Muscle layer of duodenum (tissue), 2 donors: ENCODE data around the gene HS3ST1.

Experiments used
- H3K27ac ChIP-seq: one replicate; pipeline ENCODE4 v1.7.0; 2013; ENCODE audit warnings: mild to moderate bottlenecking, low read length
- H3K27me3 ChIP-seq: one replicate; pipeline ENCODE4 v1.7.0; 2013; ENCODE audit warnings: low read depth, mild to moderate bottlenecking, control low read depth, low read length
- H3K36me3 ChIP-seq, 2 donors: one replicate each; pipeline ENCODE4 v1.7.0; 2013; ENCODE audit warnings: low read length in 2 of 2, control low read depth in 1 of 2, mild to moderate bottlenecking in 1 of 2; ENCODE audit not compliant: insufficient read depth in 2 of 2, control insufficient read depth in 1 of 2
- H3K4me1 ChIP-seq, 2 donors: one replicate each; pipeline ENCODE4 v1.7.0; 2013; ENCODE audit warnings: low read length in 2 of 2, mild to moderate bottlenecking in 2 of 2, control low read depth in 1 of 2, moderate library complexity in 1 of 2; ENCODE audit not compliant: insufficient read depth in 2 of 2, control insufficient read depth in 1 of 2
- H3K4me3 ChIP-seq, 2 donors: one replicate each; pipeline ENCODE4 v1.7.0; 2013; ENCODE audit warnings: low read length in 2 of 2, low read depth in 1 of 2, mild to moderate bottlenecking in 1 of 2
- H3K9me3 ChIP-seq, 2 donors: one replicate each; pipeline ENCODE4 v1.7.0; 2013; ENCODE audit warnings: low read length in 2 of 2, control low read depth in 1 of 2, mild to moderate bottlenecking in 1 of 2; ENCODE audit not compliant: control insufficient read depth in 1 of 2
- donor health status: healthy.

HS3ST1 gene

GRCh38 chr4:11431111-11431510 lies 2.4 kb upstream of the HS3ST1 start:
- no peak overlapping the region for H3K27ac ChIP-seq
- H3K27me3 ChIP-seq: no peaks in the 10 kb centered on the region
- H3K4me3 ChIP-seq: no peak overlapping the region
- H3K9me3 ChIP-seq: no peaks in the 10 kb centered on the region
- peaks cover 0 to 21% of the 10 kb centered on the region in 2 donors for H3K4me1 ChIP-seq
- H3K36me3 ChIP-seq: no peaks in the 10 kb centered on the region

- peak overlapping the region; percentile 72 for H3K27ac ChIP-seq
- H3K36me3 ChIP-seq: no peaks in the 10 kb centered on the region
- no peaks in the 10 kb centered on the region for H3K9me3 ChIP-seq
- peaks cover 0 to 21% of the 10 kb centered on the region in 2 donors for H3K4me1 ChIP-seq
- peak overlapping the region in 1 of 2 donors; percentile 71 for H3K4me3 ChIP-seq
- no peaks in the 10 kb centered on the region for H3K27me3 ChIP-seq
Observed at GRCh38 chr4:11430536-11430935, 1.8 kb upstream of the HS3ST1 start.

GRCh38 chr4:11429699-11430045 lies 978 bp upstream of the HS3ST1 start:
- H3K27ac ChIP-seq: peak overlapping the region; percentile 72
- H3K4me3 ChIP-seq: peak overlapping the region in 1 of 2 donors; percentile 71
- no peaks in the 10 kb centered on the region for H3K36me3 ChIP-seq
- no peaks in the 10 kb centered on the region for H3K27me3 ChIP-seq
- no peaks in the 10 kb centered on the region for H3K9me3 ChIP-seq
- H3K4me1 ChIP-seq: peaks cover 0 to 21% of the 10 kb centered on the region in 2 donors

- Histone ChIP-seq H3K4me1 (peaks cover 0 to 21% of the 10 kb centered on the region in 2 donors), H3K9me3 (no peaks in the 10 kb centered on the region), H3K27ac (peak overlapping the region; percentile 72), H3K36me3 (no peaks in the 10 kb centered on the region), H3K27me3 (no peaks in the 10 kb centered on the region), H3K4me3 (peak overlapping the region; percentile 71 to 77)
Observed at GRCh38 chr4:11428899-11429698, 405 bp upstream of the HS3ST1 start.

- peak overlapping the region; percentile 71 to 77 for H3K4me3 ChIP-seq
- no peaks in the 10 kb centered on the region for H3K27me3 ChIP-seq
- no peak overlapping the region for H3K27ac ChIP-seq
- no peaks in the 10 kb centered on the region for H3K9me3 ChIP-seq
- peaks cover 0 to 21% of the 10 kb centered on the region in 2 donors for H3K4me1 ChIP-seq
- H3K36me3 ChIP-seq: no peaks in the 10 kb centered on the region
Observed at GRCh38 chr4:11427121-11427996, 1.3 kb downstream of the HS3ST1 start.

- H3K36me3 ChIP-seq: no peaks in the 10 kb centered on the region
- no peaks in the 10 kb centered on the region for H3K27me3 ChIP-seq
- no peaks in the 10 kb centered on the region for H3K9me3 ChIP-seq
- no peak overlapping the region for H3K27ac ChIP-seq
- H3K4me1 ChIP-seq: peaks cover 0 to 21% of the 10 kb centered on the region in 2 donors
- peak overlapping the region; percentile 71 to 77 for H3K4me3 ChIP-seq
Observed at GRCh38 chr4:11426731-11427120, 2.0 kb downstream of the HS3ST1 start.

GRCh38 chr4:11426003-11426402 lies 2.7 kb downstream of the HS3ST1 start:
- Histone ChIP-seq H3K36me3 (no peaks in the 10 kb centered on the region), H3K27ac (no peak overlapping the region), H3K4me1 (peaks cover 0 to 21% of the 10 kb centered on the region in 2 donors), H3K4me3 (no peak overlapping the region), H3K9me3 (no peaks in the 10 kb centered on the region), H3K27me3 (no peaks in the 10 kb centered on the region)

GRCh38 chr4:11424856-11425255 lies 3.8 kb downstream of the HS3ST1 start:
- Histone ChIP-seq H3K9me3 (no peaks in the 10 kb centered on the region), H3K36me3 (no peaks in the 10 kb centered on the region), H3K27ac (no peak overlapping the region), H3K27me3 (no peaks in the 10 kb centered on the region), H3K4me1 (peaks cover 0 to 21% of the 10 kb centered on the region in 2 donors), H3K4me3 (no peak overlapping the region)

- H3K27ac ChIP-seq: no peak overlapping the region
- H3K4me1 ChIP-seq: peaks cover 0 to 21% of the 10 kb centered on the region in 2 donors
- no peak overlapping the region for H3K4me3 ChIP-seq
- no peaks in the 10 kb centered on the region for H3K9me3 ChIP-seq
- no peaks in the 10 kb centered on the region for H3K36me3 ChIP-seq
- H3K27me3 ChIP-seq: no peaks in the 10 kb centered on the region
Observed at GRCh38 chr4:11424000-11424399, 4.7 kb downstream of the HS3ST1 start.

GRCh38 chr4:11423465-11423864 lies 5.2 kb downstream of the HS3ST1 start:
- no peak overlapping the region for H3K4me3 ChIP-seq
- no peaks in the 10 kb centered on the region for H3K36me3 ChIP-seq
- H3K9me3 ChIP-seq: no peaks in the 10 kb centered on the region
- no peaks in the 10 kb centered on the region for H3K27me3 ChIP-seq
- H3K27ac ChIP-seq: no peak overlapping the region
- H3K4me1 ChIP-seq: peaks cover 0 to 19% of the 10 kb centered on the region in 2 donors

GRCh38 chr4:11421116-11421515 lies 7.6 kb downstream of the HS3ST1 start:
- Histone ChIP-seq H3K27ac (no peak overlapping the region), H3K4me3 (no peak overlapping the region), H3K36me3 (no peaks in the 10 kb centered on the region), H3K27me3 (no peaks in the 10 kb centered on the region), H3K9me3 (no peaks in the 10 kb centered on the region), H3K4me1 (no peaks in the 10 kb centered on the region)
